Dendritic cell treated with granulocyte-macrophage colony-stimulating factor and Interleukin-4, amounts not matched to agents 40 ng/mL and 50 ng/mL, for 4 days (primary cell): ENCODE data around the gene RIMOC1.
"Not testable (repeated sequence)": the region's sequence is repeated elsewhere in the genome, so short reads cannot be mapped to it uniquely, and the experiment has no call there.

Experiments
- H3K27ac Mint-ChIP-seq: one replicate; pipeline ENCODE4 v1.8.0; 2022; ENCODE audit warnings: mild to moderate bottlenecking, mixed read lengths
- H3K27me3 Mint-ChIP-seq: one replicate; pipeline ENCODE4 v1.8.0; 2022; ENCODE audit warnings: mild to moderate bottlenecking, mixed read lengths
- H3K36me3 Mint-ChIP-seq: one replicate; pipeline ENCODE4 v1.8.0; 2022; ENCODE audit warnings: low read depth, mixed read lengths
- H3K4me1 Mint-ChIP-seq: one replicate; pipeline ENCODE4 v1.8.0; 2022; ENCODE audit warnings: low read depth, mixed read lengths
- H3K4me3 Mint-ChIP-seq: one replicate; pipeline ENCODE4 v1.8.0; 2022; ENCODE audit warnings: mild to moderate bottlenecking, moderate library complexity, mixed read lengths
- H3K9me3 Mint-ChIP-seq: one replicate; pipeline ENCODE4 v1.8.0; 2022; ENCODE audit warnings: mixed read lengths
- intact Hi-C: fragments of 100-400 bp; cut with micrococcal nuclease; formaldehyde crosslinking; loops from one replicate; pipeline ENCODE4 v1.15.0; 2022

Gene RIMOC1

DNA sequence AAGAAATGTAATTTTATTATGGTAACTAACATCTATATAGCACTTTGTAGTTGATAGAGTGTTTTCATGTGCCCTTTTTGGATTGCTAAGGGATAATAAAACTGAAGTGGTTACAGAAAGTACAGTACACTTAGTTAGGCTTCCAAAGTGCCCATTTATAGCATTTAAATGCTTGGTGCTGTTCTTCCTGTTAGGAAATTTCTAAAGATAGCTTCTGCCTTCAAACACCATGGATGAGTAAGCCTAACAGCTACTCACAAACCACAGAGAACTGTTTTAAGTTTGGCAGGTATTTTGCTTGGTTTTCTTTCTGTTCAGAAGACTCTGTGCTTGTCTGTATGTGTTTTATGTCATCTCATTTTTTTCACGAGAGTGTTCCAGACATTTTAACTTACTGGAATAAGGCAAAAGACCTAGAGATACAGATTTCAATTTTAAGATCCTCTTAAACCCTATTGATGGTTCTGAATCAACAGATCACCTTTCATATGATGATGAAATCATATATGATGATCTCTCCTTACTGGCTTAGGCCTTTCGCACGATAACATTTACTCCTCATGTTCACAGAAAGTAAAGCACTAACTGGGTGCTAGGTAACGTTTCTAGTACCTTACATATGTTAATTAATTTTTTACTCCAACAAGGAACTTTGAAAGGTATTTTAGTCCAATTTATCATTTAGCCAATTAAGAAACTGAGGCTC lies 4.4 kb downstream of the RIMOC1 start:
- no peaks in the 10 kb centered on the region for H3K27me3 Mint-ChIP-seq
- no peak overlapping the region for H3K4me3 Mint-ChIP-seq
- H3K36me3 Mint-ChIP-seq: peaks cover 78% of the 10 kb centered on the region
- peaks cover 37% of the 10 kb centered on the region for H3K4me1 Mint-ChIP-seq
- H3K9me3 Mint-ChIP-seq: no peaks in the 10 kb centered on the region
- intact Hi-C loops: loop anchor here (10.0 kb wide), 2 partner anchors 1074 to 1216 kb away; partner anchors contain the start of genes RPL37 and ZNF131
- no peak overlapping the region for H3K27ac Mint-ChIP-seq

DNA sequence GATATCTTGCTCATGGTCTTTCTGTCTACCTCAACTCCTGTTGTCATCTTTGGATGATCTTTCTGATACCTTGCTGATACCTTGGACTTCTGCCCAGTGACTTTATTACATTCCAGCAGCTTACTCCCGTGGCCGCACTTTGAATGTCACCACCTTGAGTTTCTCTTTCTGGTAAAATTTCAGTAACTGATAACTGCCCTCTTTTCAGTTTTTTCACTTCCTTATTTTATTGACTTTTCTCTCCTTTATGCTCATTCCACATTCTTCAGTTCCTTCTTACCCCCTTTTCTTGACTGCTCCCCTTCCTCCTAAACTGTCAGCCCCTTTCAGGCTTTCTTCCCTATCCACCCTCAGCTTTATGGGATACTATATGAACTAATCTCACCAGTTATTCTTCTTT lies 14.0 kb downstream of the RIMOC1 start:
- H3K27me3 Mint-ChIP-seq: no peaks in the 10 kb centered on the region
- peaks cover 76% of the 10 kb centered on the region for H3K36me3 Mint-ChIP-seq
- H3K27ac Mint-ChIP-seq: peak overlapping the region; percentile 22
- intact Hi-C loops: no loop called here
- H3K4me1 Mint-ChIP-seq: peaks cover 26% of the 10 kb centered on the region
- H3K9me3 Mint-ChIP-seq: no peaks in the 10 kb centered on the region
- peak overlapping the region; percentile 2 for H3K4me3 Mint-ChIP-seq

GRCh38 chr5:41921166-41921565 lies 17.0 kb downstream of the RIMOC1 start:
- Mint-ChIP-seq H3K9me3 (no peaks in the 10 kb centered on the region), H3K4me3 (no peak overlapping the region), H3K27me3 (no peaks in the 10 kb centered on the region), H3K27ac (no peak overlapping the region), H3K4me1 (peaks cover 42% of the 10 kb centered on the region), H3K36me3 (peaks cover 59% of the 10 kb centered on the region)
- intact Hi-C loops: loop anchor here (10.0 kb wide), 1 partner anchor 844 kb away; no protein-coding TSS in a partner anchor

GRCh38 chr5:41921874-41922273 lies 17.7 kb downstream of the RIMOC1 start:
- no peaks in the 10 kb centered on the region for H3K9me3 Mint-ChIP-seq
- H3K36me3 Mint-ChIP-seq: peaks cover 57% of the 10 kb centered on the region
- H3K27me3 Mint-ChIP-seq: no peaks in the 10 kb centered on the region
- no peak overlapping the region for H3K4me3 Mint-ChIP-seq
- intact Hi-C loops: loop anchor here (10.0 kb wide), 1 partner anchor 843 kb away; no protein-coding TSS in a partner anchor
- H3K27ac Mint-ChIP-seq: no peak overlapping the region
- H3K4me1 Mint-ChIP-seq: peaks cover 45% of the 10 kb centered on the region

DNA sequence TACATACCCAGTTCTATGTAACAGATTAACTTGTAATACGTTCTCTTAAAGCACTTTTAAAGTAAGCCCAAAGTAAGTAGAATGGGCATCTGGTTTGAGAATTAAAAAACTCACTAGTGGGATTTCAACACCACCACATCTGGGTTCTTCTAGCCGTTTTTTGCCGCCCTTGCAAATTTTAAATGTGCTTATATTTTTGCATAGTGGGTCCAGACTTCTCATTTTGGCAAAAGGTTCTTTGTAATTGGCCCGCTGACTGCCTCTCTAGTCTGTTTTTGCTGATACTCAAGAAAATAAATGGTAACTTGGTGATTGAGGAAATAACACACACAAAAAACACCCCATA lies 20.4 kb downstream of the RIMOC1 start:
- intact Hi-C loops: loop anchor here (1.0 to 10.0 kb wide), 3 partner anchors 20 to 840 kb away; partner anchors contain the start of genes OXCT1 and RIMOC1
- H3K27me3 Mint-ChIP-seq: no peaks in the 10 kb centered on the region
- H3K9me3 Mint-ChIP-seq: no peaks in the 10 kb centered on the region
- H3K27ac Mint-ChIP-seq: peak overlapping the region; percentile 99
- peaks cover 28% of the 10 kb centered on the region for H3K4me1 Mint-ChIP-seq
- H3K4me3 Mint-ChIP-seq: peak overlapping the region; percentile 93
- peaks cover 34% of the 10 kb centered on the region for H3K36me3 Mint-ChIP-seq

DNA sequence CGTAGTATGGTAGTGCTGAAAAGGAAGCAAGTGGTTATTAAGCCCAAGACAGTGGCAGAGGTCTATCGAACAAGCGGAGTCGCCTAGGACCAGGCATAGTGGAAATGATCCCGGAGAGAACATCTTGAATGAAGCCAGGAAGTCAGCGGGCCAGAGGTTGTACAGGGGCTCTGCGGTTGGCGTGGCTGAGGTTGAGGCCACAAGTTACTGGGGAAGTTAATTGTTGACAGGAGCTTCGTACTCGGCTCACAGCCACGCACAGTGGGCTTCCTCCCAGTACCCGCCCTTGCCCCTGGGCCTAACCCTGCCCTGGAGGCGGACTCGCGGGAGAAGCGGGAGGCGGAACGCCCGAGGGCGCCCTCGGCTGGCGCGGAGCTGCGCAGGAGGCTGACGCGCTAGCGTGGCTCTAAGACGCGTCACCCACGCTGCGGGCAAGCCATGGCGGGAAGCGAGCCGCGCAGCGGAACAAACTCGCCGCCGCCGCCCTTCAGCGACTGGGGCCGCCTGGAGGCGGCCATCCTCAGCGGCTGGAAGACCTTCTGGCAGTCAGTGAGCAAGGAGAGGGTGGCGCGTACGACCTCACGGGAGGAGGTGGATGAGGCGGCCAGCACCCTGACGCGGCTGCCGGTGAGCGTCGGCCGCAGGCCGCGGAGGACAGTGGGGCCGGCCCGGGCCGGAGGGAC lies 20.9 kb downstream of the RIMOC1 start, which contains the start of gene FBXO4:
Gene FBXO4, plus strand, starts transcription at position 410 of the 683 bp plus-strand sequence. Its CDS starts 29 bp downstream, at position 439.
- no peaks in the 10 kb centered on the region for H3K9me3 Mint-ChIP-seq
- H3K27me3 Mint-ChIP-seq: no peaks in the 10 kb centered on the region
- intact Hi-C loops: loop anchor here (1.0 to 10.0 kb wide), 3 partner anchors 21 to 840 kb away; partner anchors contain the start of genes OXCT1 and RIMOC1
- peaks cover 30% of the 10 kb centered on the region for H3K36me3 Mint-ChIP-seq
- H3K27ac Mint-ChIP-seq: peak within 1 kb of the TSS; percentile 99
- H3K4me1 Mint-ChIP-seq: peaks cover 28% of the 10 kb centered on the region
- peak within 1 kb of the TSS; percentile 93 for H3K4me3 Mint-ChIP-seq

DNA sequence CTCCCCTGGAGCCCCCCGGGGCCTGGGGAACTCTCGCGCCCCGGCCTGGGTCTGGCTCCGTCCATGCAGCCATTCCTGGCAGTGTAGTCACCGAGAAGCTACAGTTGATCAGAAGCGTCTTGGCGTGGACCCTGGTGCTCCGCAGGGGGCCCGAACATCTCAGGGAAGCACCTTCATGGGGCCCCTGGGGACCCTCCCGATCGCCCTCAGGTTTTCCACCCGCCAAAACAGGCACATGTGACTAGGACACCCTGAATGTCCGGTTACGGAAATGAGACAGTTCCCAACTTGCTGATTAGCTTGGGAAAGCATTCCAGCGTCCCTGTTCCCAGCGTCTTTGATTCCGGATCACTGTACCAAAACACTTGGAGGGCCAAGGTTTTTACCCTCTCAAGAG lies 21.4 kb downstream of the RIMOC1 start:
- H3K36me3 Mint-ChIP-seq: peaks cover 30% of the 10 kb centered on the region
- no peaks in the 10 kb centered on the region for H3K9me3 Mint-ChIP-seq
- peak overlapping the region; percentile 99 for H3K27ac Mint-ChIP-seq
- peak overlapping the region; percentile 93 for H3K4me3 Mint-ChIP-seq
- intact Hi-C loops: loop anchor here (2.0 to 10.0 kb wide), 2 partner anchors 55 to 839 kb away; partner anchors contain the start of gene OXCT1
- H3K4me1 Mint-ChIP-seq: peaks cover 26% of the 10 kb centered on the region
- H3K27me3 Mint-ChIP-seq: no peaks in the 10 kb centered on the region

DNA sequence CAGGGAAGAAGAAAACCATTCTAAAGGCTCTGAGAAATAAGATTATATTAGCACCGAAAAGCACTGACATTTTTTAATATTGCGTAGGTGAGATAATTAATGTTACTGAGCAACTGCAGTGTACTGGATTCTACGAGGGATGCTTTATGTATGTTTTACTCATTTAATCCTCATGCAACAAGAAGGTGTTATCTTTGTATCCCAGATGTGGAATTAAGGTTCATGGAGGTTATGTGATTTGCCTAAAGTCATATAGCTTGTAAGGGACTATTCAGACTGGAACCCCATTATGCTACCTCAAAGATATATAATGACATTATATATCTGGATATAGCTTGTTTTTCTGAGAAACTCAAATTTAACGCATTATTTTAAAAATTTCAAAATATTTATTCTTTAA lies 23.5 kb downstream of the RIMOC1 start:
- Mint-ChIP-seq H3K27ac (no peak overlapping the region), H3K9me3 (no peaks in the 10 kb centered on the region), H3K36me3 (peaks cover 38% of the 10 kb centered on the region), H3K4me1 (peaks cover 20% of the 10 kb centered on the region), H3K4me3 (no peak overlapping the region), H3K27me3 (no peaks in the 10 kb centered on the region)
- intact Hi-C loops: loop anchor here (10.0 kb wide), 1 partner anchor 837 kb away; no protein-coding TSS in a partner anchor

GRCh38 chr5:41929035-41929434 lies 24.9 kb downstream of the RIMOC1 start:
- intact Hi-C loops: loop anchor here (10.0 kb wide), 1 partner anchor 836 kb away; no protein-coding TSS in a partner anchor
- peaks cover 11% of the 10 kb centered on the region for H3K4me1 Mint-ChIP-seq
- peaks cover 50% of the 10 kb centered on the region for H3K36me3 Mint-ChIP-seq
- H3K4me3 Mint-ChIP-seq: no peak overlapping the region
- no peaks in the 10 kb centered on the region for H3K9me3 Mint-ChIP-seq
- no peaks in the 10 kb centered on the region for H3K27me3 Mint-ChIP-seq
- H3K27ac Mint-ChIP-seq: no peak overlapping the region

DNA sequence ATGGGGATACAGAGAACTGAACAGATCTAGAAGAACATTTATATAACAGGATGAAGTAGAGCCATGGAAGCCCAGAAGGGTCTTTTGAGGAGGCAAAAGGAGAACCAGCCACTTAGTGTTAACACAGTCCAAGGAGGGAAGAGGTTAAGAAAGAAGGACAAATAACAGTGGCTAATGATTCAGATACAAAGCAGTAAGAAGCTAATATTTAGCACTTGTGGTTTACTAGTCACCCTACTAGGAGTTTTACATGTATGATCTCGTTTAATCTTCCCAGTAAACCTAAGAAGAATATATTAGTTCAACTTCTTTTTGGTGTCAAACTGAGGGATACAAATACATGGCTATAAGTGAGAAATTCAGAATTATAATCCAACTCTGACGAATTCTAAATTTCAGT lies 28.6 kb downstream of the RIMOC1 start:
- Mint-ChIP-seq H3K9me3 (no peaks in the 10 kb centered on the region), H3K36me3 (peaks cover 55% of the 10 kb centered on the region), H3K4me3 (no peak overlapping the region), H3K27me3 (no peaks in the 10 kb centered on the region), H3K4me1 (no peaks in the 10 kb centered on the region), H3K27ac (no peak overlapping the region)
- intact Hi-C loops: no loop called here

- Mint-ChIP-seq H3K4me1 (no peaks in the 10 kb centered on the region), H3K9me3 (no peaks in the 10 kb centered on the region), H3K36me3 (peaks cover 52% of the 10 kb centered on the region), H3K4me3 (no peak overlapping the region), H3K27ac (no peak overlapping the region), H3K27me3 (no peaks in the 10 kb centered on the region)
- intact Hi-C loops: no loop called here
Measured at GRCh38 chr5:41935544-41935943, 31.4 kb downstream of the RIMOC1 start.

DNA sequence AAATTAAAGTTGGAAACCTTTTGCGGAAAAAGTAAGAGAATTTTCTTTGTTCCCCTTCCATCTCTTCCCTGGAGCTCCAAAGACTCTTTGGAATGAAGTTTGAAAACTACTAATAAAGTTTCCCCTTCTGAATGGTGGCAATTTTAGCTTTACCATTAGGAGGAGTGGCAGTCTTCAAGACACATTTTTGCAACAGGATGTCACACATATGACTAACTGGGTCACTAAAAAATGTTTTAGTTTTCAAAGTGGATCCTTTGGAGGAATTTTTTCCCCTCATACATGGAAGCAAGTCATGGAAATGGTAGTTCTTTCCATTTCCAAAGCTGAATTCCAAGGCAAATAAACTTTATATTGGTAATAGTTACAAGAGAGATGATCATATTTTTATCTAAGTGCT lies 36.5 kb downstream of the RIMOC1 start:
- no peak overlapping the region for H3K4me3 Mint-ChIP-seq
- H3K4me1 Mint-ChIP-seq: no peaks in the 10 kb centered on the region
- peaks cover 19% of the 10 kb centered on the region for H3K36me3 Mint-ChIP-seq
- H3K27ac Mint-ChIP-seq: no peak overlapping the region
- no peaks in the 10 kb centered on the region for H3K27me3 Mint-ChIP-seq
- intact Hi-C loops: no loop called here
- no peaks in the 10 kb centered on the region for H3K9me3 Mint-ChIP-seq

GRCh38 chr5:41945332-41945955 lies 41.3 kb downstream of the RIMOC1 start:
- H3K9me3 Mint-ChIP-seq, H3K27ac Mint-ChIP-seq, H3K36me3 Mint-ChIP-seq, H3K4me1 Mint-ChIP-seq, intact Hi-C loops, H3K4me3 Mint-ChIP-seq, H3K27me3 Mint-ChIP-seq: not testable (repeated sequence)

GRCh38 chr5:41951224-41951623 lies 47.1 kb downstream of the RIMOC1 start:
- intact Hi-C loops: no loop called here
- Mint-ChIP-seq H3K36me3 (no peaks in the 10 kb centered on the region), H3K27me3 (no peaks in the 10 kb centered on the region), H3K27ac (no peak overlapping the region), H3K4me3 (no peak overlapping the region), H3K4me1 (no peaks in the 10 kb centered on the region), H3K9me3 (no peaks in the 10 kb centered on the region)
